OCI-LY3 (cell line): ENCODE results near the gene EFEMP1.

Experiments
- H2AFZ ChIP-seq: fragments of 200-600, 300-600 bp; shearing (Covaris generic); 2 replicates; pipeline ENCODE4 v1.6.0; 2014; ENCODE audit warnings: antibody characterized with exemption, low read depth, low read length
- H3K27ac ChIP-seq: fragments of 200-600, 300-600 bp; sonication (generic); 2 replicates; pipeline ENCODE4 v1.5.1; 2014; ENCODE audit warnings: mild to moderate bottlenecking, low read length, moderate library complexity, mixed read lengths
- H3K27me3 ChIP-seq: fragments of 200-600, 300-600 bp; sonication (generic); 2 replicates; pipeline ENCODE4 v1.6.1; 2014; ENCODE audit warnings: low read depth, low read length, mixed read lengths
- H3K36me3 ChIP-seq: fragments of 200-600, 300-600 bp; sonication (generic); replicated peaks from 2 replicates; pipeline ENCODE3; 2014; ENCODE audit warnings: low read depth, low read length, mixed read lengths
- H3K4me1 ChIP-seq: fragments of 300-600, 200-600 bp; sonication (generic); 2 replicates; pipeline ENCODE4 v1.6.1; 2014; ENCODE audit warnings: low read length, mixed read lengths
- H3K4me2 ChIP-seq: fragments of 200-600, 300-600 bp; sonication (generic); 2 replicates; pipeline ENCODE4 v1.6.1; 2014; ENCODE audit warnings: low read length, mixed read lengths
- H3K4me3 ChIP-seq: fragments of 300-600, 200-600 bp; sonication (generic); 2 replicates; pipeline ENCODE4 v1.5.1; 2014; ENCODE audit warnings: antibody characterized with exemption, mild to moderate bottlenecking, low read length, moderate library complexity
- H3K79me2 ChIP-seq: fragments of 300-600, 200-600 bp; shearing (Covaris generic); 2 replicates; pipeline ENCODE4 v1.6.1; 2014; ENCODE audit warnings: mild to moderate bottlenecking, low read length, mixed read lengths
- H3K9ac ChIP-seq: fragments of 300-600, 200-600 bp; shearing (Covaris generic); 2 replicates; pipeline ENCODE4 v1.6.0; 2014; ENCODE audit warnings: mild to moderate bottlenecking, low read length, moderate library complexity
- H3K9me3 ChIP-seq: fragments of 200-600, 300-600 bp; shearing (Covaris generic); 2 replicates; pipeline ENCODE4 v1.6.1; 2014; ENCODE audit warnings: low read length, mixed read lengths; ENCODE audit not compliant: insufficient read depth
- H4K20me1 ChIP-seq: fragments of 200-600, 300-600 bp; sonication (generic); 2 replicates; pipeline ENCODE4 v1.6.1; 2016; ENCODE audit warnings: low read length, mixed read lengths; ENCODE audit not compliant: insufficient read depth
- CTCF ChIP-seq: fragments of 200-600, 300-600 bp; sonication (generic); IDR thresholded peaks from 2 replicates; pipeline ENCODE4 v1.5.1; 2014; ENCODE audit warnings: antibody characterized with exemption, low read length, low read depth
- EZH2phosphoT487 ChIP-seq: fragments of 200-600 bp; shearing (Covaris generic); IDR thresholded peaks from 2 replicates; pipeline ENCODE4 v1.6.1; 2018; ENCODE audit warnings: antibody characterized with exemption, mixed run types, low read depth

Gene EFEMP1

DNA sequence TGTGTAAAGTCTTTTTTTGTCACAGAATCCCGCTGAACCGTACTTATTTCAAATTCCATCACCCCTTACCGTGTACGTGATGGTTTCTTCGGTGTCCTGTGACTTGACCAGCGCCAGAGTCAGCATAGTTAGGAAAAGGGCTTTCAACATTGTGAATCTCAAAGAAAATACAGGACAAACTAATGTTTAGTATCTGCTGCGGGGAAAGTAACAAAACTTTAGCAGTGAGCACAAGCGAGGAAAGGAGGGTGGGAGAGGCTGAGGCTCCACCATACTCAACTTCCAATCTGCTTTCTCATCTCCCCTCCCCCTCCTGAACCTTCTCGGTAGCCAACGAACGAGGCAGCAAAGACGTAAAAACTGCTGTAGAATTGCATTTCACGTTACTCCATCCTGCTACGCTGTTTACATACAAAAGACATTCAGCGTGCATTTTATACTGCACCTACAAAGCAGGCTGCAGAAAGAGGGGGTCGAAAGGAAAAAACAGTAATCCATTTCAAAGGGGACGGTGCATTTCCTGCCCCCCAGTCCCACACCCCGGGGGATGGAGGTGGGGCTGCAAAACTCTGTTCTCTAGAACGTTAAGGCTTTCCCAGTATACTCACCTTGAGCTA is 1.2 kb downstream of the EFEMP1 start:
- Histone ChIP-seq H3K9ac (no peak overlapping the region), H3K9me3 (no peaks in the 10 kb centered on the region), H3K27me3 (no peaks in the 10 kb centered on the region), H3K36me3 (no peaks in the 10 kb centered on the region), H3K27ac (no peak overlapping the region), H3K4me1 (peaks cover 3% of the 10 kb centered on the region), H3K79me2 (no peaks in the 10 kb centered on the region), H4K20me1 (no peaks in the 10 kb centered on the region), H2AFZ (no peak overlapping the region), H3K4me3 (no peak overlapping the region), H3K4me2 (no peak overlapping the region)
- TF ChIP-seq EZH2phosphoT487 (no peak), CTCF (no peak)

DNA sequence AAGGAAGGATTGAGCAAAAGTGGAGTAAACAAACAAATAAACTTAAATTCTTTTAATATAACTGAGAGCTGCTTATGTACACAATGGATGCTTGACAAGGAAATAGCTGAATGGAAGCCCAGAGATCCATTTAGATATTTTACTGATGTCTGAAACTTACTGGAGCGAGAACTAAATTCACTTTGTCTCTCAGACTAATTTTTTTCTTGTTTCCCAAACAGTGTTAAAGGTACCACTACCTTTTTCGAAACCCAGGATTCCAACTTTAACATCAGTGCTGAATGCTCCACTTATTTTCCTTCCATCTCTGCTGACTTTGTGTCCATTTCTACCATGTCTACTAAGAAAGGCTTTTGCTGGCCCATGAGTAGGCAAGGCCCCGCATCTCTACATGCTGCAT is 4.0 kb downstream of the EFEMP1 start:
- Histone ChIP-seq H3K27ac (no peak overlapping the region), H3K27me3 (no peaks in the 10 kb centered on the region), H3K4me2 (no peak overlapping the region), H4K20me1 (no peaks in the 10 kb centered on the region), H3K9me3 (no peaks in the 10 kb centered on the region), H3K79me2 (no peaks in the 10 kb centered on the region), H3K36me3 (no peaks in the 10 kb centered on the region), H3K4me3 (no peak overlapping the region), H3K4me1 (peaks cover 14% of the 10 kb centered on the region), H3K9ac (no peak overlapping the region), H2AFZ (no peak overlapping the region)
- TF ChIP-seq CTCF (no peak), EZH2phosphoT487 (no peak)

DNA sequence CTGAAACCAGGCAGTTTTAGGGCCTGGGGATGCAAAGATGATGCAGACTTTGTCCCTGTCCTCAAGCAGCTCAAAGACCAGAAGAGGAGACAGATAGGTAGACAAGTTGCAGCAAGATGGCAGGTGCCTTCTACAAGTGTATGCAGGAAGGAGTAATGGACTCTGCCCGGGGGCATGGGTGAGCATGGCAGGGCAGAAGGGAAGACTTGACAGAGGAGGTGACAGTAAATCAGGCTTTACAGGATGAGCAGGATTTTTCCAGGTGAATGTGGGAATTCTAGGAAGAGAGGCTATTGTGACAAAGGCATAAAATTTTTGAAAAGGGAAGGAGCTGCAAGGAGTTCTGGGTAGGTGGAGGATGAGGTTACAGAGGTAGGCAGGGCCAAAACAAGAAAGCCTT is 4.7 kb downstream of the EFEMP1 start:
- Histone ChIP-seq H3K79me2 (no peaks in the 10 kb centered on the region), H4K20me1 (no peaks in the 10 kb centered on the region), H3K27ac (no peak overlapping the region), H3K4me1 (peaks cover 14% of the 10 kb centered on the region), H3K27me3 (no peaks in the 10 kb centered on the region), H3K4me3 (no peak overlapping the region), H2AFZ (no peak overlapping the region), H3K4me2 (no peak overlapping the region), H3K9me3 (no peaks in the 10 kb centered on the region), H3K36me3 (no peaks in the 10 kb centered on the region), H3K9ac (no peak overlapping the region)
- no peak for TF ChIP-seq EZH2phosphoT487
- TF ChIP-seq CTCF: no peak

DNA sequence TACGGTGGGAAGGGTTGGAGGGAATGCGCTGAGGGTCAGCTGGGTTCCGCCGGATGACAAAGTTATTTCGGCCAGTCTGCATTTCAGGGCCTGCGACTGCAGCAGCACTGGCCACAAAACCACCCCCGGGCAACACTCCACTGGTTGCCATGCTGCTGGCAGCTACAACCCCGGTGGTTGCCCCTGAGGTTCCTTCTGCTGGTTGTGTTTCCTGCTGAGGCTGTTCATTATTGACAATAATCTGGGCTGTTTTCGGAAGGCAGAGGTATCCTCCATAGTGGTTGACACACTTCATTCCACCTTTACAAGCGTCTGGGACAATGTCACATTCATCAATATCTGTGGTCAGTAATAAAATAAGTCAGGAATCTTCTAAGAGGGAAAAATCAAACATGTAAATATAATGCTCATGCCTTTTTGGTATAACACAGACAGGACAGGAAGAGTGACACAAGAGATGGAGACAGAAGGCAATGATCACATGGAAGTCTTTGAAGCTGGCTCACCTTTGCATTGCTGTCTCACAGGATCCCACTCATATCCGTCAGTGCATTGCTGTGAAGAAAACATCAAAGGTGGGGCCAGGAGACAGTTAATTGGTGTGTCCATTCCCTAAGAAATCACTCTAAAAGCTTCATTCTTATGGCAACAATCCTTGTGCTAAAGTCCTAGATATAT is 5.7 kb downstream of the EFEMP1 start:
- TF ChIP-seq EZH2phosphoT487 (no peak), CTCF (no peak)
- no peaks in the 10 kb centered on the region for H3K9me3 ChIP-seq
- H3K27ac ChIP-seq: no peak overlapping the region
- no peaks in the 10 kb centered on the region for H4K20me1 ChIP-seq
- no peak overlapping the region for H3K9ac ChIP-seq
- H2AFZ ChIP-seq: no peak overlapping the region
- H3K36me3 ChIP-seq: no peaks in the 10 kb centered on the region
- H3K4me2 ChIP-seq: peak overlapping the region; percentile 48; the same call in 1 of the 2 replicates
- H3K4me3 ChIP-seq: no peak overlapping the region
- peaks cover 14% of the 10 kb centered on the region for H3K4me1 ChIP-seq
- no peaks in the 10 kb centered on the region for H3K79me2 ChIP-seq
- no peaks in the 10 kb centered on the region for H3K27me3 ChIP-seq
